C4-2B (cell line): ENCODE results near the gene CLEC18C.
"Not testable (repeated sequence)": the region's sequence is repeated elsewhere in the genome, so short reads cannot be mapped to it uniquely, and the experiment has no call there.

ENCODE experiments used
- H3K27ac ChIP-seq: fragments of 450-650 bp; 2 replicates; pipeline ENCODE4 v1.5.1; 2017
- CTCF ChIP-seq: fragments of 450-650 bp; conservative IDR thresholded peaks from 2 replicates; pipeline ENCODE4 v1.5.1; 2017; ENCODE audit warnings: mild to moderate bottlenecking
- ZFX ChIP-seq: fragments of 450-650 bp; IDR thresholded peaks from 2 replicates; pipeline ENCODE4 v1.6.1; 2017

CLEC18C gene

GRCh38 chr16:70160821-70161220, 12.8 kb upstream of the CLEC18C start:
- no peak overlapping the region for H3K27ac ChIP-seq
- TF ChIP-seq CTCF (no peak), ZFX (no peak)

- H3K27ac ChIP-seq: no peak overlapping the region
- TF ChIP-seq ZFX (no peak), CTCF (no peak)
Measured at GRCh38 chr16:70161350-70161749, 12.2 kb upstream of the CLEC18C start.

GRCh38 chr16:70162041-70162451, 11.5 kb upstream of the CLEC18C start:
- no peak overlapping the region for H3K27ac ChIP-seq
- TF ChIP-seq ZFX (no peak), CTCF (no peak)

GRCh38 chr16:70163596-70163995, 10.0 kb upstream of the CLEC18C start:
- TF ChIP-seq CTCF: no peak
- no peak for TF ChIP-seq ZFX
- no peak overlapping the region for H3K27ac ChIP-seq

GRCh38 chr16:70166688-70167087, 6.9 kb upstream of the CLEC18C start:
- H3K27ac ChIP-seq: not testable (repeated sequence)

GRCh38 chr16:70173916-70174315, 329 bp downstream of the CLEC18C start:
- H3K27ac ChIP-seq: not testable (repeated sequence)

- not testable (repeated sequence) for H3K27ac ChIP-seq
Measured at GRCh38 chr16:70174387-70174932, 873 bp downstream of the CLEC18C start.

GRCh38 chr16:70187858-70188607, 14.4 kb downstream of the CLEC18C start:
- not testable (repeated sequence) for H3K27ac ChIP-seq

GRCh38 chr16:70188608-70188915, 15.0 kb downstream of the CLEC18C start:
- H3K27ac ChIP-seq: not testable (repeated sequence)

- not testable (repeated sequence) for H3K27ac ChIP-seq
Measured at GRCh38 chr16:70190574-70190973, 17.0 kb downstream of the CLEC18C start.

- H3K27ac ChIP-seq: not testable (repeated sequence)
Measured at GRCh38 chr16:70196683-70197300, 23.2 kb downstream of the CLEC18C start.

- not testable (repeated sequence) for H3K27ac ChIP-seq
Measured at GRCh38 chr16:70197611-70198010, 24.0 kb downstream of the CLEC18C start.

- H3K27ac ChIP-seq: not testable (repeated sequence)
Measured at GRCh38 chr16:70198230-70198629, 24.6 kb downstream of the CLEC18C start.

- H3K27ac ChIP-seq: not testable (repeated sequence)
Measured at GRCh38 chr16:70198666-70199065, 25.1 kb downstream of the CLEC18C start.

GRCh38 chr16:70199170-70199569, 25.6 kb downstream of the CLEC18C start:
- H3K27ac ChIP-seq: not testable (repeated sequence)

- H3K27ac ChIP-seq: not testable (repeated sequence)
Measured at GRCh38 chr16:70200063-70200462, 26.5 kb downstream of the CLEC18C start.

GRCh38 chr16:70203508-70203907, 29.9 kb downstream of the CLEC18C start:
- not testable (repeated sequence) for H3K27ac ChIP-seq
